MM.1S (cell line): ENCODE results near the gene PTGIS.

Experiments
- DNase-seq: peaks from one replicate; pipeline ENCODE4 v3.0.0-alpha.2; 2015
- H2AFZ ChIP-seq: fragments of 300-600 bp; sonication (generic); 2 replicates; pipeline ENCODE4 v1.6.0; 2016; ENCODE audit warnings: antibody characterized with exemption, low read length
- H3F3A ChIP-seq: fragments of 300-600 bp; sonication (generic); 2 replicates; pipeline ENCODE4 v1.6.1; 2016; ENCODE audit warnings: mild to moderate bottlenecking, antibody characterized with exemption, low read length, moderate library complexity, mixed read lengths; ENCODE audit not compliant: insufficient read depth
- H3K27ac ChIP-seq: fragments of 300-600 bp; sonication (generic); 2 replicates; pipeline ENCODE4 v1.5.1; 2016; ENCODE audit warnings: mild to moderate bottlenecking, low read length
- H3K27me3 ChIP-seq: fragments of 300-600 bp; sonication (generic); replicated peaks from 2 replicates; pipeline ENCODE4 v1.6.0; 2016; ENCODE audit warnings: low read length; ENCODE audit not compliant: insufficient read depth
- H3K36me3 ChIP-seq: fragments of 300-600 bp; sonication (generic); replicated peaks from 2 replicates; pipeline ENCODE4 v1.6.1; 2016; ENCODE audit warnings: mild to moderate bottlenecking, low read length, mixed read lengths; ENCODE audit not compliant: insufficient read depth
- H3K4me1 ChIP-seq: fragments of 300-600 bp; sonication (generic); 2 replicates; pipeline ENCODE4 v1.6.1; 2016; ENCODE audit warnings: low read length, mixed read lengths
- H3K4me2 ChIP-seq: fragments of 300-600 bp; sonication (generic); 2 replicates; pipeline ENCODE4 v1.6.0; 2016; ENCODE audit warnings: low read depth, low read length
- H3K4me3 ChIP-seq: fragments of 300-600 bp; sonication (generic); 2 replicates; pipeline ENCODE4 v1.5.1; 2016; ENCODE audit warnings: low read length, mixed read lengths
- H3K79me2 ChIP-seq: fragments of 300-600 bp; sonication (generic); 2 replicates; pipeline ENCODE4 v1.6.1; 2016; ENCODE audit warnings: mixed run types, low read length, mixed read lengths
- H3K9ac ChIP-seq: fragments of 300-600 bp; sonication (generic); 2 replicates; pipeline ENCODE4 v1.6.1; 2016; ENCODE audit warnings: low read length, mixed read lengths
- H3K9me2 ChIP-seq: fragments of 300-600 bp; sonication (generic); replicated peaks from 2 replicates; pipeline ENCODE4 v1.6.1; 2016; ENCODE audit warnings: mild to moderate bottlenecking, low read length, mixed read lengths; ENCODE audit not compliant: insufficient read depth
- H3K9me3 ChIP-seq: fragments of 300-600 bp; sonication (generic); replicated peaks from 2 replicates; pipeline ENCODE4 v1.6.1; 2016; ENCODE audit warnings: mild to moderate bottlenecking, low read length, mixed read lengths; ENCODE audit not compliant: insufficient read depth
- H4K20me1 ChIP-seq: fragments of 300-600 bp; sonication (generic); 2 replicates; pipeline ENCODE4 v1.6.1; 2016; ENCODE audit warnings: mild to moderate bottlenecking, low read length, moderate library complexity, mixed read lengths; ENCODE audit not compliant: insufficient read depth
- EZH2 ChIP-seq: fragments of 300-600 bp; sonication (generic); optimal IDR thresholded peaks from 2 replicates; pipeline ENCODE3; 2017; ENCODE audit warnings: low read depth, mild to moderate bottlenecking, antibody characterized with exemption, low read length, mixed read lengths
- EZH2phosphoT487 ChIP-seq: fragments of 300-600 bp; sonication (generic); IDR thresholded peaks from 2 replicates; pipeline ENCODE4 v1.6.1; 2018; ENCODE audit warnings: antibody characterized with exemption, low read length
- TF ChIP-seq, protein P1 (sequence below): fragments of 300-600 bp; sonication (generic); IDR thresholded peaks from 2 replicates; pipeline ENCODE4 v1.5.1; 2016; ENCODE audit warnings: antibody characterized with exemption, low read length, mixed read lengths

The PTGIS gene

DNA sequence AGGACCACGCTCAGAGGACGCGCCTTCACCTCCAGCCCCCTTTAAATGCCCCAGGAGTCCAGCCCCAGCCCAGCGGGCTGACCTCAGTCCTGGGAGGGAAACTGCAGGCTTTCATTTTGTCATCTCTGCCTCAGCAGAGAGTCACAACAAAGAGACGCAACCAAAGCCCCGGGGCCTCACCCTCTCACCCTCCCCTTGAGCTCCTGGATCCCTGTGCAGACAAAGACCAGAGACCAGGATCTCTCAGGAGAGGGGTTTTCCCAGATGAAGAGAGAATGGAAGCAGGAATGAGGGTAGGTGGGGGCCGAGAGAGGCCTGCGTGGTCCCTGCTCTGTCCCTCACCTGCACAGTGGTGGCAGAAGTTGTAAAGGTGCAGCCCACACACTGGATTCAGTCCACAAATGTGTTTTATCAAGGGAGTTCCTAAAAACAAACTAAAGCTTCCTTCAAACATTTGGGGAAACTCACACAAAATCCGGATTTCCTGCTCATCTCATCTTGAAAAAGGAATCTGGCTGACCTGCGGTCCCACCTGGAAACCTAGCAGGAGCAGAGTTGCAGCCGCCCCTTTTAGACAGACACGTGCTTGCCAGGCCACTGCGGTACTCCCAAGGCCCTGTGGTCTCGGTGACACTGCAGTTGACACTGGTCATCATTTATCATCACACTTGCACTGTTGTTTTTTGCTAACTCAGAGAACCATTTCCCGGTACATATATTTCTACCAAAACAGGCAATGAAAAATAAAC is 27.1 kb downstream of the PTGIS start:
- H3K27me3 ChIP-seq, result no peaks in the 10 kb centered on the region
- H3F3A ChIP-seq, result no peaks in the 10 kb centered on the region
- H2AFZ ChIP-seq, result no peak overlapping the region
- H3K9me3 ChIP-seq, result no peaks in the 10 kb centered on the region
- H3K36me3 ChIP-seq, result no peaks in the 10 kb centered on the region
- H3K4me1 ChIP-seq, result no peaks in the 10 kb centered on the region
- DNase-seq, result no peak
- TF ChIP-seq EZH2, result no peak
- TF ChIP-seq, protein P1, sequence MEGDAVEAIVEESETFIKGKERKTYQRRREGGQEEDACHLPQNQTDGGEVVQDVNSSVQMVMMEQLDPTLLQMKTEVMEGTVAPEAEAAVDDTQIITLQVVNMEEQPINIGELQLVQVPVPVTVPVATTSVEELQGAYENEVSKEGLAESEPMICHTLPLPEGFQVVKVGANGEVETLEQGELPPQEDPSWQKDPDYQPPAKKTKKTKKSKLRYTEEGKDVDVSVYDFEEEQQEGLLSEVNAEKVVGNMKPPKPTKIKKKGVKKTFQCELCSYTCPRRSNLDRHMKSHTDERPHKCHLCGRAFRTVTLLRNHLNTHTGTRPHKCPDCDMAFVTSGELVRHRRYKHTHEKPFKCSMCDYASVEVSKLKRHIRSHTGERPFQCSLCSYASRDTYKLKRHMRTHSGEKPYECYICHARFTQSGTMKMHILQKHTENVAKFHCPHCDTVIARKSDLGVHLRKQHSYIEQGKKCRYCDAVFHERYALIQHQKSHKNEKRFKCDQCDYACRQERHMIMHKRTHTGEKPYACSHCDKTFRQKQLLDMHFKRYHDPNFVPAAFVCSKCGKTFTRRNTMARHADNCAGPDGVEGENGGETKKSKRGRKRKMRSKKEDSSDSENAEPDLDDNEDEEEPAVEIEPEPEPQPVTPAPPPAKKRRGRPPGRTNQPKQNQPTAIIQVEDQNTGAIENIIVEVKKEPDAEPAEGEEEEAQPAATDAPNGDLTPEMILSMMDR, result no peak
- TF ChIP-seq EZH2phosphoT487, result no peak
- H4K20me1 ChIP-seq, result no peaks in the 10 kb centered on the region
- no peak overlapping the region for H3K4me3 ChIP-seq
- no peaks in the 10 kb centered on the region for H3K9me2 ChIP-seq
- no peak overlapping the region for H3K9ac ChIP-seq
- H3K27ac ChIP-seq, result no peak overlapping the region
- no peak overlapping the region for H3K4me2 ChIP-seq
- H3K79me2 ChIP-seq, result no peaks in the 10 kb centered on the region

DNA sequence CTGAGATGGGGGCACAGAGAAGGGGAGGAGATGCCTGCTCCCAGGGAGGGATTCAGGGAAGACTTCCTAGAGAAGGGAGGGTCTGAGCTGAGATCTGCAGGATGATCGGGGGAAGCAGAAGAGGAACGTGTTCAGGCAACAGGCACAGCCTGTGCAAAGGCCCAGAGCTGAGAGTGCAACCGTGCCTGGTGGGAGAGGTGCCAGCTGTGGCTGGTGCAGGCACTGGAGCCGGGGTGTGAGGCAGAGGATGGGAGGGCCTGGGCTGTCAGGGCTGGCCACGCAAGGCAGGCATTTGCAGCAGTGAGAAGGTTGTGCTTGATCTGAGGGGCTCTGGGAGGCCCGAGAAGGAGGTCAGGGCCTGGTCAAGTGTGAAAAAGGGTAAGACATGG is 27.7 kb downstream of the PTGIS start:
- TF ChIP-seq EZH2phosphoT487, result no peak
- no peak overlapping the region for H3K9ac ChIP-seq
- H3K4me2 ChIP-seq, result no peak overlapping the region
- no peak overlapping the region for H2AFZ ChIP-seq
- no peaks in the 10 kb centered on the region for H4K20me1 ChIP-seq
- H3K27ac ChIP-seq, result no peak overlapping the region
- no peaks in the 10 kb centered on the region for H3K36me3 ChIP-seq
- no peaks in the 10 kb centered on the region for H3K27me3 ChIP-seq
- no peaks in the 10 kb centered on the region for H3K9me2 ChIP-seq
- no peaks in the 10 kb centered on the region for H3K79me2 ChIP-seq
- no peaks in the 10 kb centered on the region for H3K4me1 ChIP-seq
- H3K9me3 ChIP-seq, result no peaks in the 10 kb centered on the region
- DNase-seq, result no peak
- H3F3A ChIP-seq, result no peaks in the 10 kb centered on the region
- H3K4me3 ChIP-seq, result no peak overlapping the region

DNA sequence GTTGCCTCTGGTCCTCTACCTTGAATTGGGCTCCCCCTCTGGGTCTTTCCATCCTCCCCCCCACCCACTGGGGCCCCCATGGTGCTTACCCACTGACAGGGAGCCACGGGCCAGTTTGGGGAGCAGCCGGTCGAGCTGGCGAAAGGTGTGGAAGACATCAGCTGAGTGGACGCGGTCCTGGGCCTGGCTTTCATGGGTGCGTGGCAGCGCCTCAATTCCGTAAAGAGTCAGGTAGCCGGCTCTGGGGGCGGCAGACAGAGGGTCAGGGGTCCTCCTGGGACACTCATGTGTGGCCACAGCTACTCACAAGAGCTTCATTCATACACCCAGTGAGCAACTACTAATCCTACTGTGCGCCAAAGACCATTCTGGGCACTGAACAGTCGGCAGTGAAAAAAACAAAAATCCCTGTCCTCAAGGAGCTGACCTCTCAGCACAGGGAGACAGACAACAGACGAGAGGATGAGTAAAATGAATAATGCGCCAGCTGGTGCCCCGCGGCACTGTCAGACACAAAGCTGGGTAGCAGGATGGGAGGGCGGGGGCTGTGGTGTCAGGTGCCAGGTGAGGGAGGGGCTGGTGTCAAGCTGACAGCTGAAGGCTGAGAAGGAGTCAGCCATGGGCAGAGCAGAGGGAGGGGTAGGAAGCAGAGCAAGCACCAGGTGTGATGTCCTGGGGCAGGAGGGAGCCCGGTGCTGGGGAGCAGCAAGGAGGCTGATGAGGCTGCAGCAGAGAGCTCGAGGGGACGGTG is 28.3 kb downstream of the PTGIS start:
- H3K79me2 ChIP-seq, result no peaks in the 10 kb centered on the region
- H2AFZ ChIP-seq, result no peak overlapping the region
- TF ChIP-seq EZH2phosphoT487 (no peak), EZH2 (no peak)
- TF ChIP-seq, protein P1, result no peak
- H3F3A ChIP-seq, result no peaks in the 10 kb centered on the region
- H3K27me3 ChIP-seq, result no peaks in the 10 kb centered on the region
- no peaks in the 10 kb centered on the region for H3K9me3 ChIP-seq
- no peak overlapping the region for H3K27ac ChIP-seq
- H3K4me1 ChIP-seq, result no peaks in the 10 kb centered on the region
- H4K20me1 ChIP-seq, result no peaks in the 10 kb centered on the region
- H3K9me2 ChIP-seq, result no peaks in the 10 kb centered on the region
- DNase-seq, result no peak
- no peak overlapping the region for H3K4me2 ChIP-seq
- no peak overlapping the region for H3K9ac ChIP-seq
- no peaks in the 10 kb centered on the region for H3K36me3 ChIP-seq
- no peak overlapping the region for H3K4me3 ChIP-seq

DNA sequence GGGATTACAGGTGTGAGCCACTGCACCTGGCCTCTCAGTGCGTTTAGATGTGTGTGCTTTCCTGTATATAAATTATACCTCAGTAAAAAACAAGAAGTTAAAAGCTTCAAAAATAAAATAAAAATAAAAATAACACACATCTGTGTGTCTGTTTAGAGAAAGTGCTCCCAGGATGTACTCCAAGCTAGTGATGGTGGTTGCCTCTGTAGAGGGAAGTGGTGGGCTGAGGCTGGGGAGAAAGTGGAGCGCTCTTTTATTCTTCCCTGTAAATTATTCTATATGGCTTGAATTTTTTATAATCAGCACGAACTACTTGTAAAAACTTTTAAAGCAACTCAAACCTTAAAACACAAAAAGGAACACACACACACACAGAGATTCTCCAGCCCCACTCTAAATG is 29.0 kb downstream of the PTGIS start:
- H3K4me3 ChIP-seq, result no peak overlapping the region
- no peak overlapping the region for H3K4me2 ChIP-seq
- DNase-seq, result no peak
- no peaks in the 10 kb centered on the region for H4K20me1 ChIP-seq
- no peaks in the 10 kb centered on the region for H3K36me3 ChIP-seq
- H3K79me2 ChIP-seq, result no peaks in the 10 kb centered on the region
- no peak overlapping the region for H2AFZ ChIP-seq
- no peaks in the 10 kb centered on the region for H3F3A ChIP-seq
- H3K9me2 ChIP-seq, result no peaks in the 10 kb centered on the region
- no peaks in the 10 kb centered on the region for H3K9me3 ChIP-seq
- H3K9ac ChIP-seq, result no peak overlapping the region
- H3K27ac ChIP-seq, result no peak overlapping the region
- no peaks in the 10 kb centered on the region for H3K4me1 ChIP-seq
- H3K27me3 ChIP-seq, result no peaks in the 10 kb centered on the region
- TF ChIP-seq, protein P1, result no peak
- no peak for TF ChIP-seq EZH2phosphoT487
- TF ChIP-seq EZH2, result no peak
